Measurements from ENCODE around the gene AKT1.

DNA sequence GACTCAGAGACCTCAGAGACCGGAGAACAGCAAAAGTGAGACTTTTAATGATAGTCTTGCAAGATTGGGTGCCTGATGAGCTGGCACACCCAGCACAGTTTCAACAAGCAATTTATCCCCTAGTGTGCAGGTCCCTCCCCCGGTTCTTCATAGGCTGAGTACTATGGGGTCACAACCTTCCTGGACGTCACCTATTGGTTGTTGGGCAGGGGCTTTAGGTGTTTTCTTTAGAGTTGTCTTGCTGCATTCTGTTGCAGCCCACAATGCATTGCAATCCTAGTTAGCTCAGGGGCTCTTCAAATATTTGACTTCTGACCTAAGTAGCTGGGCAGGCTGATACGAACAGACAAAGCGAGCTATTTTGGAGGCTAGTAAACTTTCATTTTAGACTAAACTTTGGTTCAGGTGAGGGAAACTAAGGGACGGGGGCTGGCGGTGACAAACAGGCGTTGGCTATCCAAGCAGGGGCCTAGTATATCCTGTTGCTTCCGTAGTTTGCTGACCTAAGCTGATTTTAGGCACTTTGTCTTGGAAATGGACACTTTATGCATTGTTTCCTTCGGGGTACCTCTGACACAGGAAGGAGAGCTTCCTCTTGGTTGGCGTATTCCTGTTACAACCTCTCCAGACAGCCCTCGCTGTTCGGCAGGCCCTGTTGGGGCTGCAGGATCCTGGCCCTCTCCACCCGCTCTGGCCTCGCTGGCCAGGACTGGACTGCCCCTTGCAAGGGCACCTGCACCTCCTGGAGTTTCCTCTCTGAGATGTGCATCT is 28.5 kb downstream of the AKT1 start:
- TF ChIP-seq, protein P1, sequence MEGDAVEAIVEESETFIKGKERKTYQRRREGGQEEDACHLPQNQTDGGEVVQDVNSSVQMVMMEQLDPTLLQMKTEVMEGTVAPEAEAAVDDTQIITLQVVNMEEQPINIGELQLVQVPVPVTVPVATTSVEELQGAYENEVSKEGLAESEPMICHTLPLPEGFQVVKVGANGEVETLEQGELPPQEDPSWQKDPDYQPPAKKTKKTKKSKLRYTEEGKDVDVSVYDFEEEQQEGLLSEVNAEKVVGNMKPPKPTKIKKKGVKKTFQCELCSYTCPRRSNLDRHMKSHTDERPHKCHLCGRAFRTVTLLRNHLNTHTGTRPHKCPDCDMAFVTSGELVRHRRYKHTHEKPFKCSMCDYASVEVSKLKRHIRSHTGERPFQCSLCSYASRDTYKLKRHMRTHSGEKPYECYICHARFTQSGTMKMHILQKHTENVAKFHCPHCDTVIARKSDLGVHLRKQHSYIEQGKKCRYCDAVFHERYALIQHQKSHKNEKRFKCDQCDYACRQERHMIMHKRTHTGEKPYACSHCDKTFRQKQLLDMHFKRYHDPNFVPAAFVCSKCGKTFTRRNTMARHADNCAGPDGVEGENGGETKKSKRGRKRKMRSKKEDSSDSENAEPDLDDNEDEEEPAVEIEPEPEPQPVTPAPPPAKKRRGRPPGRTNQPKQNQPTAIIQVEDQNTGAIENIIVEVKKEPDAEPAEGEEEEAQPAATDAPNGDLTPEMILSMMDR (IDR thresholded peaks at IDR 0.05): no peak
- TF ChIP-seq MYC (IDR thresholded peaks at IDR 0.05; ENCODE audit: borderline replicate concordance, low read length): no peak
- no peak for TF ChIP-seq RCOR1 (IDR thresholded peaks at IDR 0.05; ENCODE audit: low read depth, low read length)
- TF ChIP-seq RNF2 (IDR thresholded peaks at IDR 0.05; ENCODE audit: borderline replicate concordance, low read depth): no peak
- TF ChIP-seq, protein P2, sequence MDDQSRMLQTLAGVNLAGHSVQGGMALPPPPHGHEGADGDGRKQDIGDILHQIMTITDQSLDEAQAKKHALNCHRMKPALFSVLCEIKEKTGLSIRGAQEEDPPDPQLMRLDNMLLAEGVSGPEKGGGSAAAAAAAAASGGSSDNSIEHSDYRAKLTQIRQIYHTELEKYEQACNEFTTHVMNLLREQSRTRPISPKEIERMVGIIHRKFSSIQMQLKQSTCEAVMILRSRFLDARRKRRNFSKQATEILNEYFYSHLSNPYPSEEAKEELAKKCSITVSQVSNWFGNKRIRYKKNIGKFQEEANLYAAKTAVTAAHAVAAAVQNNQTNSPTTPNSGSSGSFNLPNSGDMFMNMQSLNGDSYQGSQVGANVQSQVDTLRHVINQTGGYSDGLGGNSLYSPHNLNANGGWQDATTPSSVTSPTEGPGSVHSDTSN (IDR thresholded peaks at IDR 0.05): no peak
- TF ChIP-seq POLR2AphosphoS2 (conservative IDR thresholded peaks at IDR 0.05; ENCODE audit: low read length): no peak
- TF ChIP-seq, protein P3, sequence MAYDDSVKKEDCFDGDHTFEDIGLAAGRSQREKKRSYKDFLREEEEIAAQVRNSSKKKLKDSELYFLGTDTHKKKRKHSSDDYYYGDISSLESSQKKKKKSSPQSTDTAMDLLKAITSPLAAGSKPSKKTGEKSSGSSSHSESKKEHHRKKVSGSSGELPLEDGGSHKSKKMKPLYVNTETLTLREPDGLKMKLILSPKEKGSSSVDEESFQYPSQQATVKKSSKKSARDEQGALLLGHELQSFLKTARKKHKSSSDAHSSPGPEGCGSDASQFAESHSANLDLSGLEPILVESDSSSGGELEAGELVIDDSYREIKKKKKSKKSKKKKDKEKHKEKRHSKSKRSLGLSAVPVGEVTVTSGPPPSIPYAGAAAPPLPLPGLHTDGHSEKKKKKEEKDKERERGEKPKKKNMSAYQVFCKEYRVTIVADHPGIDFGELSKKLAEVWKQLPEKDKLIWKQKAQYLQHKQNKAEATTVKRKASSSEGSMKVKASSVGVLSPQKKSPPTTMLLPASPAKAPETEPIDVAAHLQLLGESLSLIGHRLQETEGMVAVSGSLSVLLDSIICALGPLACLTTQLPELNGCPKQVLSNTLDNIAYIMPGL (CRISPR knock-in tag; IDR thresholded peaks at IDR 0.05; ENCODE audit: borderline replicate concordance): no peak
- no peak for TF ChIP-seq POLR2A (IDR thresholded peaks at IDR 0.05; ENCODE audit: low read length)
- TF ChIP-seq, protein P4, sequence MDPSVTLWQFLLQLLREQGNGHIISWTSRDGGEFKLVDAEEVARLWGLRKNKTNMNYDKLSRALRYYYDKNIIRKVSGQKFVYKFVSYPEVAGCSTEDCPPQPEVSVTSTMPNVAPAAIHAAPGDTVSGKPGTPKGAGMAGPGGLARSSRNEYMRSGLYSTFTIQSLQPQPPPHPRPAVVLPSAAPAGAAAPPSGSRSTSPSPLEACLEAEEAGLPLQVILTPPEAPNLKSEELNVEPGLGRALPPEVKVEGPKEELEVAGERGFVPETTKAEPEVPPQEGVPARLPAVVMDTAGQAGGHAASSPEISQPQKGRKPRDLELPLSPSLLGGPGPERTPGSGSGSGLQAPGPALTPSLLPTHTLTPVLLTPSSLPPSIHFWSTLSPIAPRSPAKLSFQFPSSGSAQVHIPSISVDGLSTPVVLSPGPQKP (IDR thresholded peaks at IDR 0.05; ENCODE audit: low read depth, low read length): no peak
- no peak for TF ChIP-seq RARB (CRISPR knock-in tag; IDR thresholded peaks at IDR 0.05)
- no peak for TF ChIP-seq NFE2L2 (conservative IDR thresholded peaks at IDR 0.05; ENCODE audit: low read length)
- no peak for TF ChIP-seq EHF (CRISPR knock-in tag; IDR thresholded peaks at IDR 0.05)
- TF ChIP-seq KDM1A (IDR thresholded peaks at IDR 0.05; ENCODE audit: low read depth): no peak
